Type B pancreatic cell (in vitro differentiated cells): ENCODE measurements around the gene ETV4. TPM values are rescaled to one million over a fixed set of nuclear protein-coding genes. Genes with fewer than 3 reads are reported as not detected.
A peak's percentile ranks its signal among the peaks of the same experiment; 100 is the strongest.

Source experiments
- DNase-seq: peaks from one replicate; pipeline ENCODE4 v3.0.0; 2021; ENCODE audit warnings: mixed read lengths; ENCODE audit not compliant: unreplicated experiment; ENCODE audit errors: extremely low spot score
- H3K27ac Mint-ChIP-seq: 2 replicates; pipeline ENCODE4 v1.8.0; 2021; ENCODE audit warnings: mild to moderate bottlenecking, mixed read lengths
- H3K27me3 Mint-ChIP-seq: 2 replicates; pipeline ENCODE4 v1.8.0; 2021; ENCODE audit warnings: mixed read lengths
- H3K36me3 Mint-ChIP-seq: 2 replicates; pipeline ENCODE4 v1.8.0; 2021; ENCODE audit warnings: mixed read lengths
- H3K4me1 Mint-ChIP-seq: one replicate; pipeline ENCODE4 v1.8.0; 2021; ENCODE audit warnings: mixed read lengths; ENCODE audit not compliant: unreplicated experiment
- H3K4me3 Mint-ChIP-seq: 2 replicates; pipeline ENCODE4 v1.8.0; 2021; ENCODE audit warnings: mild to moderate bottlenecking, mixed read lengths
- H3K9me3 Mint-ChIP-seq: 2 replicates; pipeline ENCODE4 v1.8.0; 2021; ENCODE audit warnings: mixed read lengths
- CTCF ChIP-seq: fragments of 200-600 bp; sonication (generic); conservative IDR thresholded peaks from 2 replicates; pipeline ENCODE4 v1.5.0; 2021; ENCODE audit warnings: antibody characterized with exemption, mild to moderate bottlenecking
- total RNA-seq: library from RNA; stranded (reverse); gene quantifications from 2 replicates; pipeline ENCODE4 v1.2.1, GENCODE V29; 2021; ENCODE audit warnings: low replicate concordance

ETV4 gene
- total RNA-seq, 1 donor from 2014 or later: 18.3 TPM

GRCh38 chr17:43528319-43528987 is 17.7 kb downstream of the ETV4 start:
- Mint-ChIP-seq H3K4me3 (no peak overlapping the region), H3K4me1 (peaks cover 33% of the 10 kb centered on the region), H3K36me3 (peaks cover 17% of the 10 kb centered on the region), H3K27ac (peak overlapping the region; percentile 6), H3K27me3 (no peaks in the 10 kb centered on the region), H3K9me3 (no peaks in the 10 kb centered on the region)
- DNase-seq: no peak
- no peak for TF ChIP-seq CTCF

- H3K4me1 Mint-ChIP-seq: peaks cover 33% of the 10 kb centered on the region
- H3K4me3 Mint-ChIP-seq: no peak overlapping the region
- no peak for TF ChIP-seq CTCF
- H3K27me3 Mint-ChIP-seq: no peaks in the 10 kb centered on the region
- peak overlapping the region; percentile 70 for H3K27ac Mint-ChIP-seq
- no peaks in the 10 kb centered on the region for H3K9me3 Mint-ChIP-seq
- peaks cover 17% of the 10 kb centered on the region for H3K36me3 Mint-ChIP-seq
- no peak for DNase-seq
Measured at GRCh38 chr17:43526886-43527648, 19.1 kb downstream of the ETV4 start.

GRCh38 chr17:43524945-43525575 is 21.1 kb downstream of the ETV4 start:
- peak overlapping the region; percentile 41 for H3K4me3 Mint-ChIP-seq
- H3K36me3 Mint-ChIP-seq: peaks cover 30% of the 10 kb centered on the region
- peak overlapping the region; percentile 92 for H3K27ac Mint-ChIP-seq
- no peak for DNase-seq
- TF ChIP-seq CTCF: no peak
- peaks cover 20% of the 10 kb centered on the region for H3K4me1 Mint-ChIP-seq
- H3K27me3 Mint-ChIP-seq: no peaks in the 10 kb centered on the region
- H3K9me3 Mint-ChIP-seq: no peaks in the 10 kb centered on the region

- Mint-ChIP-seq H3K36me3 (peaks cover 31% of the 10 kb centered on the region), H3K4me1 (peaks cover 20% of the 10 kb centered on the region), H3K27ac (no peak overlapping the region), H3K27me3 (no peaks in the 10 kb centered on the region), H3K9me3 (no peaks in the 10 kb centered on the region), H3K4me3 (no peak overlapping the region)
- DNase-seq: no peak
- TF ChIP-seq CTCF: no peak
Measured at GRCh38 chr17:43521389-43521788, 24.8 kb downstream of the ETV4 start.

- no peak for DNase-seq
- Mint-ChIP-seq H3K27ac (no peak overlapping the region), H3K36me3 (peaks cover 22% of the 10 kb centered on the region), H3K4me1 (peaks cover 4% of the 10 kb centered on the region), H3K4me3 (no peak overlapping the region), H3K27me3 (no peaks in the 10 kb centered on the region), H3K9me3 (no peaks in the 10 kb centered on the region)
- no peak for TF ChIP-seq CTCF
Measured at GRCh38 chr17:43517615-43518386, 28.3 kb downstream of the ETV4 start.
